ENCODE results near the gene ERH.

ERH gene

DNA sequence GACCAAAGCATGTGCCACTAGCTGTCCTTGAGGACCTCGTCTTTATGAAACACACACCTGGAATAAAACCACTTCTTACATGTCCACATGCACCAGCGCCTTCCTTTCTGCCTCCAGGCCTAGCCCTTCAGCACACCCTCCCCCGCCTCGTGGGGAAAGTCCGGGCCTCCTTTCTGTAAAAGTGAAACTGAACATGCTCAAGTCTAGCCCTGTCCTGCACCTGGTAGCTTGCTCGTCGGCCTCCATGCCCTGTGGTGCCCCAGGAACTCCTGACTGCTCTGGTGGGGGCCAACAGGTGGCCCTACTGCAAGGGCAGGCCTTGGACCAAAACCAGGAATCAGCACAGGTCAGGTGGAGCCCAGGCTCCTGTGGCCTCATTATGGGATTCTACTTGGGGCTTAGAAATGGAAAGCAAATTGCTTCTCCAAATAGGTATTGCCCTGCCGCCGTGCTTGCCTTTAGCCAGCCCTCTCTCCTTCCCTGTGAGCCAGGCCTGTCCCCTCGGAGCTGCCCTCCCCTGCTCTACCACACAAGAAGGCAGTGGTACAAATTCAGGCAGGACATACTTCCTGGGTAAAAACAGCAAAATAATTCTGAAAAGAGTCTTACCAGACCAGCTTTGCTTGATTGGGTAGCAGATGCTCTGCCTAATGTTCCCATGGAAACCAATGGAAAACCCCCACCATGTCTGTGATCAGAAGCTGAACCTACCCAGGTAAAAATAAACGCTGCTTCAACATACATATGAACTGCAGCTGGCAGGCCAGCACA is 43.5 kb downstream of the ERH start:
- no peaks in the 10 kb centered on the region for H3K27me3 Mint-ChIP-seq
- no peaks in the 10 kb centered on the region for H3K36me3 Mint-ChIP-seq
- peak overlapping the region; percentile 97 for H3K27ac Mint-ChIP-seq
- H3K9me3 Mint-ChIP-seq: no peaks in the 10 kb centered on the region
- H3K4me1 Mint-ChIP-seq: peaks cover 67% of the 10 kb centered on the region
- peak; percentile 92 for ATAC-seq
- H3K4me3 Mint-ChIP-seq: peak overlapping the region; percentile 78

DNA sequence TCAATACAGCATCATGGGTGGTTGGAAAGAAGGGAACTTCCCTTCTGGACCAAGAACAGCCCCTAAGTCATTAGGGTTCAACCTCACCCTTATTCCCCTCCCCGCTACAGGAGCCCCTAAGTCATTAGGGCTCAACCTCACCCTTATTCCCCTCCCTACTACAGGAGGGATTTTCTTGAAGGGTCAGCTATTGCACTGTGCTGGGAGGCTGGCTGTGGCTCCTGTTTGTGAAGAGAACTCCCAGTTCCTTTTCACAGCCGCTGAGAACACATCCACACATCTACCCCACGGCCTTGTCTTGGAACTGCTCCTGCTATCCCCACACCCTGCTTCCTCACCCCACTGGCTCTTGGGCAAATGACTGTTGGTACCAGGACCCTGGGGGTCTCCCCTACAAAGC is 44.9 kb downstream of the ERH start:
- H3K4me1 Mint-ChIP-seq: peaks cover 56% of the 10 kb centered on the region
- no peak overlapping the region for H3K4me3 Mint-ChIP-seq
- H3K27ac Mint-ChIP-seq: peak overlapping the region; percentile 97
- no peaks in the 10 kb centered on the region for H3K9me3 Mint-ChIP-seq
- H3K27me3 Mint-ChIP-seq: no peaks in the 10 kb centered on the region
- no peaks in the 10 kb centered on the region for H3K36me3 Mint-ChIP-seq
- no peak for ATAC-seq

DNA sequence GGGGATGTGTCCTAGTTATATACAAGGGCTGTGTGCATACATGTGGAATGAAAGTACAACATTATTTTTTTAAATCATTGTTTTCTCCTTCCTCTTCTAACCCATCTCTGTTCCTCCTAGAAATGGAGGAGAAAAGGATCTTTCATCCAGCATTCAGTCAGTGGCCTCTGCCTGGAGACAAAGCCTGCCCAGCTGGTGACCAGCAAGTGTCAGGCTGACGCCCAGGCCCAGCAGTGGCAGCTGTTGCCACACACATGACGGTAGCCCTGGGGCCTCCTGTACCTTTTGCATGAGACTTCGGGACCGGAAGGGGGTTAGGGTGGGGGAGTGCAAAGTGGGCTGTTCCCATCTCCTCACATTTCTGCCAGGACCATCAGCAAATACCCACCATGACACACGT is 46.2 kb downstream of the ERH start:
- Mint-ChIP-seq H3K4me3 (no peak overlapping the region), H3K27me3 (no peaks in the 10 kb centered on the region)

DNA sequence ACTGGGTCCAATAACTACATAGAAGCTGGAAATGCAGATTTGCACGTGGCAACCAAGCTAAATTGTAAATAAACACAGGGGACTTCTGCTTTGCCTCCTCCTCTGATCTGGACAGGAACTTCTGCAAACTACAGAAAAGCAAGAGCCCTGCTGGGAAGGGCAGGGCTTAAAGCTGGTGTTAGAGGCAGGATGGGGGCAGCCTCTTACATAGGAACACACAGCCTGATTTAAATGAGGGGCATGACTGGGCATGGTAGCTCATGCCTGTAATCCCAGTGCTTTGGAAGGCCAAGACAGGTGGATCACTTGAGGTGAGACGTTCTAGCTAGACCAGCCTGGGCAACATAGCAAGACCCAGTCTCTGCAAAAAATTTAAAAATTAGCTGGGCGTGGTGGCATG is 46.7 kb downstream of the ERH start:
- peak overlapping the region; percentile 57 for H3K27ac Mint-ChIP-seq
- no peaks in the 10 kb centered on the region for H3K9me3 Mint-ChIP-seq
- H3K4me1 Mint-ChIP-seq: peaks cover 50% of the 10 kb centered on the region
- H3K27me3 Mint-ChIP-seq: no peaks in the 10 kb centered on the region
- no peak overlapping the region for H3K4me3 Mint-ChIP-seq
- H3K36me3 Mint-ChIP-seq: no peaks in the 10 kb centered on the region
- peak; percentile 52 for ATAC-seq

More for the DNA sequence above, 46.2 kb downstream of the ERH start:
- no peak for ATAC-seq
- H3K9me3 Mint-ChIP-seq: no peaks in the 10 kb centered on the region
- H3K36me3 Mint-ChIP-seq: no peaks in the 10 kb centered on the region
- peaks cover 50% of the 10 kb centered on the region for H3K4me1 Mint-ChIP-seq
- peak overlapping the region; percentile 97 for H3K27ac Mint-ChIP-seq

- no peak overlapping the region for H3K4me3 Mint-ChIP-seq
- peaks cover 50% of the 10 kb centered on the region for H3K4me1 Mint-ChIP-seq
- no peaks in the 10 kb centered on the region for H3K36me3 Mint-ChIP-seq
- peak overlapping the region; percentile 57 for H3K27ac Mint-ChIP-seq
- no peaks in the 10 kb centered on the region for H3K9me3 Mint-ChIP-seq
- ATAC-seq: no peak
- H3K27me3 Mint-ChIP-seq: no peaks in the 10 kb centered on the region
Measured at GRCh38 chr14:69350892-69351291, 47.2 kb downstream of the ERH start.

- Mint-ChIP-seq H3K9me3 (no peaks in the 10 kb centered on the region), H3K27ac (no peak overlapping the region)
- no peak for ATAC-seq
Measured at GRCh38 chr14:69349091-69349777, 48.9 kb downstream of the ERH start.

GRCh38 chr14:69346710-69347109 is 51.4 kb downstream of the ERH start:
- Mint-ChIP-seq H3K4me1 (peaks cover 12% of the 10 kb centered on the region), H3K27me3 (peaks cover 15% of the 10 kb centered on the region), H3K36me3 (no peaks in the 10 kb centered on the region), H3K27ac (no peak overlapping the region), H3K9me3 (no peaks in the 10 kb centered on the region), H3K4me3 (no peak overlapping the region)
- ATAC-seq: no peak

More at GRCh38 chr14:69349091-69349777, 48.9 kb downstream of the ERH start:
- no peaks in the 10 kb centered on the region for H3K36me3 Mint-ChIP-seq
- peaks cover 34% of the 10 kb centered on the region for H3K4me1 Mint-ChIP-seq
- no peaks in the 10 kb centered on the region for H3K27me3 Mint-ChIP-seq
- H3K4me3 Mint-ChIP-seq: no peak overlapping the region

DNA sequence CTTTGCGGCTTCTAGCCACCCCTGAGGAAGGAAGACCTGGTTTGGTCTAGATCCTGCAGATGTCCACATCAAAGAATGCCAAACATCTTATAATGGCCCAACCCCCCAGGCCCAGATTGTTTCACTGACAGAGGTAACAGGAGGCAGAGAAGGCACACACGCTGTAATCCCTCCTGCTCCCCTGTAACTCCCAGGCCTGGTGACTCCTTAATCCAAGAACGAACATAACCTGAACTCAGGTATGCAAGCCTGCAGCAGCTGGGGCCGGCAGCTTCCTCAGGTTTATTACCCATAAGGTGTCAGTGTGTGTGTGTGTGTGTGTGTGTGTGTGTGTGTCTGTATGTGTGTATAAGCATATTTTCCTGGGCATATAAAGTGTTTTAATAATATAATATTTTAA is 52.7 kb downstream of the ERH start:
- H3K27me3 Mint-ChIP-seq: peaks cover 28% of the 10 kb centered on the region
- no peak overlapping the region for H3K27ac Mint-ChIP-seq
- no peak overlapping the region for H3K4me3 Mint-ChIP-seq
- H3K36me3 Mint-ChIP-seq: no peaks in the 10 kb centered on the region
- no peaks in the 10 kb centered on the region for H3K9me3 Mint-ChIP-seq
- no peaks in the 10 kb centered on the region for H3K4me1 Mint-ChIP-seq
- ATAC-seq: no peak

GRCh38 chr14:69344171-69344570 is 53.9 kb downstream of the ERH start:
- no peaks in the 10 kb centered on the region for H3K9me3 Mint-ChIP-seq
- no peak overlapping the region for H3K27ac Mint-ChIP-seq
- peaks cover 40% of the 10 kb centered on the region for H3K27me3 Mint-ChIP-seq
- no peak for ATAC-seq
- H3K4me1 Mint-ChIP-seq: no peaks in the 10 kb centered on the region
- no peak overlapping the region for H3K4me3 Mint-ChIP-seq
- no peaks in the 10 kb centered on the region for H3K36me3 Mint-ChIP-seq

DNA sequence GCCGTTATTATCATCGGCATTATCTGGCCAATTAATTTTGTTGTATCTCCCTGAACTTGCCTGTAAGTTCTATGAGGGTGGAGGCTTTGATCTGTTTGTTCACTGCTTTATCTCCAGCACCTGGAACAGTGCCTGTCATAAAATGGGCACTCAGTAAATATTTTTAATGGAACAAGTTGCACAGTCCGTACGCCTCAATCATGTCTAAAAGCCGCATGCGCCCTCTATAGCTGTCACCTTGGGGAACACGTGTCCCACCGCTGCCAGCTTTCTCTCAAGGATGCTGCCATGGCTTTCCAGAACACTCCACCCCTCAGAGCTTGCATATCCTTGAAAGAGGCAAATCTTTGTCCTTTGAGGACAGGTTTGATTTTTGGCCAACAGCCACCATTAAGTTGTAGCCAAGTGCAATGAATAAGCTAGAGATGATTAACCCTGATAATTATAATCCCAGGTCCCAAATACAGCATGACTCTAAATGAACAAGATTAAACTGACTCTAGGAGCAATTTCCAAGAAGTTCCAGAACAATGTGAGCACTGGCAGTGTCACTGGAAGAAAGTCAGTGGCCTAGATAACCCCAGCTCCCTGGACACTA is 55.1 kb downstream of the ERH start:
- ATAC-seq: no peak
- no peaks in the 10 kb centered on the region for H3K4me1 Mint-ChIP-seq
- H3K36me3 Mint-ChIP-seq: no peaks in the 10 kb centered on the region
- no peaks in the 10 kb centered on the region for H3K9me3 Mint-ChIP-seq
- no peak overlapping the region for H3K27ac Mint-ChIP-seq
- H3K4me3 Mint-ChIP-seq: no peak overlapping the region
- peaks cover 51% of the 10 kb centered on the region for H3K27me3 Mint-ChIP-seq

DNA sequence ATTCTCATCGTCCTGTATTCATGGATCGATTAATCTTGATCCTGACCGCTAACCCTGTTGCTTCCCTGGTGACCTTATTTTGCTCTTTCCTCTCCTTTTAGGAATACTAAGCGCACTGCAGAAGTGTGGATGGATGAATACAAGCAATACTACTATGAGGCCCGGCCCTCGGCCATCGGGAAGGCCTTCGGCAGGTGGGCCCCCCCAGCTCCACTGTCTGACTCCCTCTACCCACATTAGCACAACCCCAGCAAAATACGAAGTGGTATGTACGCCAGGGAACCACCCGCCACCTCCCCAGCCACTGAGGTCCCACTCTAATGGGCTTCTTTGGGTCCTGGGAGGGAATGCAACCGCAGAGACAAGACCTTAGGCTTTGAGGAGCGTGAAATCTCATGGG is 58.7 kb downstream of the ERH start:
- no peak overlapping the region for H3K4me3 Mint-ChIP-seq
- no peaks in the 10 kb centered on the region for H3K9me3 Mint-ChIP-seq
- peaks cover 73% of the 10 kb centered on the region for H3K27me3 Mint-ChIP-seq
- ATAC-seq: no peak
- no peak overlapping the region for H3K27ac Mint-ChIP-seq
- peaks cover 11% of the 10 kb centered on the region for H3K4me1 Mint-ChIP-seq
- no peaks in the 10 kb centered on the region for H3K36me3 Mint-ChIP-seq

GRCh38 chr14:69337984-69338383 is 60.1 kb downstream of the ERH start:
- Mint-ChIP-seq H3K27me3 (peaks cover 70% of the 10 kb centered on the region), H3K4me3 (no peak overlapping the region), H3K9me3 (no peaks in the 10 kb centered on the region), H3K4me1 (peaks cover 11% of the 10 kb centered on the region), H3K36me3 (no peaks in the 10 kb centered on the region), H3K27ac (no peak overlapping the region)
- no peak for ATAC-seq

DNA sequence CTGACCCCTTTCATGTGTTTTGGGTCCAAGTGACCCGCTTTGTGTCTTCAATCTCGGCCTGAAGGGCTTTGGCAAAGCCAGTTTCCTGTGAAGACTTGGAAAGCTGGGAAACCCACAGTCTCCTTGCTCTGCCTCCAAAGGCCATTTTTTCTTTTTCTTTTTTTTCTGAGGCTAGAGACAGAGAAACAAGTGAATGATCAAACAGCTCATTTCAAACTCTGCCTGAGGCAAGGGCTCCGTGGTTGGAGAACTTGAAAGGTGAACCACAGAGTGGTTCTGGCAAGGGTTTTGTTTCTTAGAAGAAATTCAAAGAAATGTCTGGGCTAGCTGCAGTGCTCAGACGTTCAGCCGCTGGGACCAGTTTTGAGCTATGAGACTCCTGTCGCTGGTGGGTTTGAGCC is 62.7 kb downstream of the ERH start:
- Mint-ChIP-seq H3K4me1 (peaks cover 11% of the 10 kb centered on the region), H3K27me3 (peaks cover 45% of the 10 kb centered on the region), H3K4me3 (no peak overlapping the region), H3K36me3 (no peaks in the 10 kb centered on the region), H3K27ac (no peak overlapping the region), H3K9me3 (no peaks in the 10 kb centered on the region)
- no peak for ATAC-seq

- H3K27me3 Mint-ChIP-seq: peaks cover 37% of the 10 kb centered on the region
- H3K4me1 Mint-ChIP-seq: peaks cover 11% of the 10 kb centered on the region
- ATAC-seq: no peak
- no peaks in the 10 kb centered on the region for H3K9me3 Mint-ChIP-seq
- no peak overlapping the region for H3K4me3 Mint-ChIP-seq
- H3K36me3 Mint-ChIP-seq: no peaks in the 10 kb centered on the region
- H3K27ac Mint-ChIP-seq: no peak overlapping the region
Measured at GRCh38 chr14:69334576-69334975, 63.5 kb downstream of the ERH start.

GRCh38 chr14:69333791-69334337 is 64.2 kb downstream of the ERH start:
- H3K27ac Mint-ChIP-seq: no peak overlapping the region
- H3K9me3 Mint-ChIP-seq: no peaks in the 10 kb centered on the region
- no peak overlapping the region for H3K4me3 Mint-ChIP-seq
- H3K4me1 Mint-ChIP-seq: peaks cover 11% of the 10 kb centered on the region
- H3K36me3 Mint-ChIP-seq: no peaks in the 10 kb centered on the region
- peaks cover 30% of the 10 kb centered on the region for H3K27me3 Mint-ChIP-seq
- no peak for ATAC-seq
